Skeletal muscle cell (primary cell): ENCODE measurements around the gene MACF1.
"Not testable (repeated sequence)": the region's sequence is repeated elsewhere in the genome, so short reads cannot be mapped to it uniquely, and the experiment has no call there.

ENCODE experiments used
- DNase-seq: peaks from one replicate; pipeline ENCODE4 v3.0.0-alpha.2; 2010; ENCODE audit warnings: low read depth
- H3K4me3 ChIP-seq: 2 replicates; pipeline ENCODE4 v1.5.1; 2011; ENCODE audit warnings: low read depth, mild to moderate bottlenecking, control low read depth, low read length, moderate library complexity

Gene MACF1

GRCh38 chr1:39510570-39511186 lies 306.2 kb downstream of the MACF1 start:
- DNase-seq, H3K4me3 ChIP-seq: not testable (repeated sequence)

GRCh38 chr1:39511477-39511876 lies 307.0 kb downstream of the MACF1 start:
- DNase-seq, H3K4me3 ChIP-seq: not testable (repeated sequence)

- DNase-seq, H3K4me3 ChIP-seq: not testable (repeated sequence)
Measured at GRCh38 chr1:39512234-39512847, 307.8 kb downstream of the MACF1 start.

- not testable (repeated sequence) for DNase-seq, H3K4me3 ChIP-seq
Measured at GRCh38 chr1:39514710-39515124, 310.2 kb downstream of the MACF1 start.

GRCh38 chr1:39515131-39516086 lies 310.9 kb downstream of the MACF1 start:
- H3K4me3 ChIP-seq: peak overlapping the region; percentile 34
- DNase-seq: not testable (repeated sequence)

- not testable (repeated sequence) for H3K4me3 ChIP-seq, DNase-seq
Measured at GRCh38 chr1:39516841-39517240, 312.3 kb downstream of the MACF1 start.

GRCh38 chr1:39517936-39518335 lies 313.4 kb downstream of the MACF1 start:
- not testable (repeated sequence) for H3K4me3 ChIP-seq, DNase-seq

- not testable (repeated sequence) for H3K4me3 ChIP-seq, DNase-seq
Measured at GRCh38 chr1:39519376-39519775, 314.9 kb downstream of the MACF1 start.

GRCh38 chr1:39522221-39522620 lies 317.7 kb downstream of the MACF1 start:
- not testable (repeated sequence) for DNase-seq, H3K4me3 ChIP-seq

- no peak for DNase-seq
- no peak overlapping the region for H3K4me3 ChIP-seq
Measured at GRCh38 chr1:39522661-39523567, 318.4 kb downstream of the MACF1 start.

GRCh38 chr1:39524171-39524570 lies 319.7 kb downstream of the MACF1 start:
- H3K4me3 ChIP-seq: no peak overlapping the region
- DNase-seq: no peak

GRCh38 chr1:39524591-39525365 lies 320.3 kb downstream of the MACF1 start:
- DNase-seq: no peak
- H3K4me3 ChIP-seq: no peak overlapping the region

- DNase-seq: no peak
- no peak overlapping the region for H3K4me3 ChIP-seq
Measured at GRCh38 chr1:39525366-39526165, 321.1 kb downstream of the MACF1 start.

- no peak overlapping the region for H3K4me3 ChIP-seq
- DNase-seq: no peak
Measured at GRCh38 chr1:39526466-39527189, 322.1 kb downstream of the MACF1 start.

GRCh38 chr1:39527190-39527579 lies 322.7 kb downstream of the MACF1 start:
- H3K4me3 ChIP-seq, DNase-seq: not testable (repeated sequence)

GRCh38 chr1:39528082-39528481 lies 323.6 kb downstream of the MACF1 start:
- no peak overlapping the region for H3K4me3 ChIP-seq
- no peak for DNase-seq

GRCh38 chr1:39529901-39530535 lies 325.5 kb downstream of the MACF1 start:
- DNase-seq: no peak
- no peak overlapping the region for H3K4me3 ChIP-seq
